Measurements from ENCODE around the gene AP2A2.

Gene AP2A2

DNA sequence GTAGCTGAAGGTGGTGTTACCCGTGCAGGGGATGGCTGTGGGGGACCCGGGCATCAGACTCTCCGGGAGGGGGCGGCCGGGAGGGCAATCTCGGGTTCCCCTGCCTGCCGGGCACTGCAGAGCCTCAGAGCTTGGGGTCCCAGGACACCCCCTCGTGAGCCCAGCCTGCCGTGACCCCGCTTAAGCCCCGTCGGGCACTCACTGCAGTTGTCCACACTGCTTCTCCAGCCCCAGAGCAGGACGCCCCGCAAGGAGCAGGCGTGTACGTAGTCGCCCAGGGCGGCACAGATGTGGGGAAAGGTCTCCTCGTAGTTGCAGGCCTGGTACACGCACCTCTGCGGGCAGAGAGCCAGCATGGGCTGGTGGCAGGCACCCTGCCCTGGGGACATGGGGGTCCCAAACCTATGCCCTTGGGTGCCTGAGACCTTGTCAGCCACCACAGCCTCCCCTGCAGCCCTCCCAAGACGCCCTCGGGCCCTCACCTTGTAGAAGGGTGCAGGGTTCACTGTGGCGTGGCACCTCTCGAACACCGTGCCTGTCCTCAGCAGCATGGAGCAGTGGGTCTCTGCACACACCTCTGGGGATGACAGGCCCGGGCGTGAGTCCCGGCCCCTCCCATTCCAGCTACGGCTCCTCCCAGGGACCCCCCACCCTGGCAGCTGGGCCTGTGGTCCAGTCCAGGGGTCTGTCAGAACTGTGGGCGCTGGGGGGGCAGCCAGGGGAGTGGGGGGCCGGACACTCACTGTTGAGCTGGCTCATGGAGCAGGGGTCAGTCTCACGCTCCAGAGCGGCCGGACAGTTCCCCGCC lies 102.0 kb downstream of the AP2A2 start:
- in situ Hi-C loops (cut with HindIII; ENCODE audit: low sequenced_read_pairs): no loop called here
- H3K4me3 ChIP-seq (ENCODE audit: low read depth, low read length): no peak overlapping the region
- TF ChIP-seq, protein P1, sequence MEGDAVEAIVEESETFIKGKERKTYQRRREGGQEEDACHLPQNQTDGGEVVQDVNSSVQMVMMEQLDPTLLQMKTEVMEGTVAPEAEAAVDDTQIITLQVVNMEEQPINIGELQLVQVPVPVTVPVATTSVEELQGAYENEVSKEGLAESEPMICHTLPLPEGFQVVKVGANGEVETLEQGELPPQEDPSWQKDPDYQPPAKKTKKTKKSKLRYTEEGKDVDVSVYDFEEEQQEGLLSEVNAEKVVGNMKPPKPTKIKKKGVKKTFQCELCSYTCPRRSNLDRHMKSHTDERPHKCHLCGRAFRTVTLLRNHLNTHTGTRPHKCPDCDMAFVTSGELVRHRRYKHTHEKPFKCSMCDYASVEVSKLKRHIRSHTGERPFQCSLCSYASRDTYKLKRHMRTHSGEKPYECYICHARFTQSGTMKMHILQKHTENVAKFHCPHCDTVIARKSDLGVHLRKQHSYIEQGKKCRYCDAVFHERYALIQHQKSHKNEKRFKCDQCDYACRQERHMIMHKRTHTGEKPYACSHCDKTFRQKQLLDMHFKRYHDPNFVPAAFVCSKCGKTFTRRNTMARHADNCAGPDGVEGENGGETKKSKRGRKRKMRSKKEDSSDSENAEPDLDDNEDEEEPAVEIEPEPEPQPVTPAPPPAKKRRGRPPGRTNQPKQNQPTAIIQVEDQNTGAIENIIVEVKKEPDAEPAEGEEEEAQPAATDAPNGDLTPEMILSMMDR (IDR thresholded peaks at IDR 0.05; ENCODE audit: low read depth, low read length, missing control alignments): no peak
- DNase-seq (ENCODE audit: low read depth): no peak

DNA sequence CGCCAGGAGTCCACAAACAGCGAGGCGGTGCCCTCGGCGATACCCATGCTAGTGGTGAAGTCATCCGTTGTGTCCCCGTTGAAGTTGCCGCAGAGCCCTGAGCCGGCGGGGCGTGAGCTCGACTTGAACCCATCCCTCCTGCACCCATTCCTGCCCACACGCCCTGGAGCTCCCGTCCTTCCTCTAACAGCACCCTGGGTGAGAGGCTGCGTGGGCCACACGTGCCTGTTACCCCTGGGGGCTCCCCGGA lies 102.5 kb downstream of the AP2A2 start:
- TF ChIP-seq, protein P1 (IDR thresholded peaks at IDR 0.05; ENCODE audit: low read depth, low read length, missing control alignments): no peak
- in situ Hi-C loops (cut with HindIII; ENCODE audit: low sequenced_read_pairs): no loop called here
- no peak overlapping the region for H3K4me3 ChIP-seq (ENCODE audit: low read depth, low read length)
- no peak for DNase-seq (ENCODE audit: low read depth)

DNA sequence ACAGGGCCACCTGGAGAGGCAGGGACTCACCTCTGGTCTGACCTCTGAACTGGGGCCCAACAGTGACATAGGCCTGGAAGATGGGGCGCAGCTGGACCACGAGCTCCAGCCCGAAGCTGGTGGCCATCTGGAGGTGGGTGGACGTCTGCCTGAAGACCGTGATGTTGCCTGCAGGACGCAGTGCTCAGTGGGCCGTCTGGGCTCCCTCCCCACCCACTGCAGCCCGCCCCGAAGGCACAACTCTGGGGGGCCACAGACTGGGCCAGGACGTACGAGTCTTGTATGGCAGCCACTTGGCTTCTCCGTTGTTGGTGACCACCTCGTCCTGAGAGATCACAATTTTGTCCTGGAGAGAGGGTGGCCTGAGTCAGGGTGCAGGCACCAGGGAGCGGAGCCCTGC lies 102.9 kb downstream of the AP2A2 start:
- in situ Hi-C loops (cut with HindIII; ENCODE audit: low sequenced_read_pairs): no loop called here
- no peak overlapping the region for H3K4me3 ChIP-seq (ENCODE audit: low read depth, low read length)
- TF ChIP-seq, protein P1 (IDR thresholded peaks at IDR 0.05; ENCODE audit: low read depth, low read length, missing control alignments): no peak
- no peak for DNase-seq (ENCODE audit: low read depth)

DNA sequence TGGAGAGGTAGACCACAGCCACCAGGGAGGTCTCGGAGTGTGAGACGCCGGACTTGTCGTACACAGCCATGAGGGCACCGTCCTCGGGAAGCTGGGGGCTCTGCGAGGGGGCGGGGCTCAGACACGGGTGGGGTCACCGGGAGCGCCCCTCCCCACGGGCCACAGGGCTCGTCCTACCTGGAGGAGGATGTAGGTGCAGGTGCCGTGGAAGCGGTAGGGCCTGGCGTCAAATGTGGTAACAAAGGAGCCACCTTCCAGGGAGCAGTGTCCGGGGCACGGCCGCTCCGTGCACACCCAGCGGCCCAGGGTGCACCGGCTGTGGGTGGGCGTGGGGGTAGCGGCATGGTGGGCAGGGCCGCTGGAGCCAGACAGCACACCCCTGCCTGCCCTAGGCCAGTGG lies 103.4 kb downstream of the AP2A2 start:
- no peak overlapping the region for H3K4me3 ChIP-seq (ENCODE audit: low read depth, low read length)
- TF ChIP-seq, protein P1 (IDR thresholded peaks at IDR 0.05; ENCODE audit: low read depth, low read length, missing control alignments): no peak
- in situ Hi-C loops (cut with HindIII; ENCODE audit: low sequenced_read_pairs): no loop called here
- no peak for DNase-seq (ENCODE audit: low read depth)

DNA sequence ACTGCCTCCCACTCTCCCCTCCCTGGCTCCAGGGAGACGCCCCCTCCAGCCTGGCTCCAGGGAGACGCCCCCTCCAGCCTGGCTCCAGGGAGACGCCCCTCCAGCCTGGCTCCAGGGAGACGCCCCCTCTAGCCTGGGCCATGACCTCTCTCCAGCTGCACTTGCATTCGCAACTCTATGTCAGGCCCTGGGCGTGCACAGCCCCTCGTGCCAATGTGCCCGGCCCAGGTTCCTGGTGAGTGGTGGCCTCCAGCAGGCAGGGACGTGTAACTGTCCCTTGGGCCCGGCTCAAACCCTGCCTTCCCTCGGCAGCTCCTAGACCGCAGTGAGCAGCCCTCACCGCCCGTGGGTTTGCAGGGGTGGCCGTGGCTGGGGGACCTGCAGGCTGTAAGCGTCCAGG lies 104.0 kb downstream of the AP2A2 start:
- no peak for DNase-seq (ENCODE audit: low read depth)

DNA sequence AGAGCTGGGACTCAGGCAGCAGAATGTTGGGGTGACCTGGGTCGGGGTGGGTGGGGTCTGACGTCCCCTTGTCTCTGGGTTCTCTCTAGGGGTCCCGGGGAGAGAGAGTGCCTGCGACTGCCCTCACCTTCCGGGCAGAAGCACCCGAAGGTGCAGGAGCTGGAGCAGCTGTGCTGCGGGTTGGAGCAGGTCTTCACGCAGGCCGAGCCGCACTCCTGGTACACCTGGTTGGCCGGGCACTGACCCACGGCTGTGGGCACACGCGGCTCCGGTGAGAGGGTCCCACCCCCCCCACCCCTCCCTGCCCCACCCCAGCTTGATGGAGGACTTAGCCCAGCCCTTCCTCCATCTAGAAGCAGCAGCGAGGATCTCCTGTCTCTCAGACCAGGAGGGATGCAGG lies 104.4 kb downstream of the AP2A2 start:
- H3K4me3 ChIP-seq (ENCODE audit: low read depth, low read length): no peak overlapping the region
- TF ChIP-seq, protein P1 (IDR thresholded peaks at IDR 0.05; ENCODE audit: low read depth, low read length, missing control alignments): no peak
- DNase-seq (ENCODE audit: low read depth): no peak
- in situ Hi-C loops (cut with HindIII; ENCODE audit: low sequenced_read_pairs): no loop called here

More for the DNA sequence above, 104.0 kb downstream of the AP2A2 start:
- in situ Hi-C loops (cut with HindIII; ENCODE audit: low sequenced_read_pairs): no loop called here
- no peak overlapping the region for H3K4me3 ChIP-seq (ENCODE audit: low read depth, low read length)
- TF ChIP-seq, protein P1 (IDR thresholded peaks at IDR 0.05; ENCODE audit: low read depth, low read length, missing control alignments): no peak

Data from astrocyte of the cerebellum (primary cell).